ENCODE data around the gene ABHD16B. TPM values are rescaled to one million over a fixed set of nuclear protein-coding genes. Genes with fewer than 3 reads are reported as not detected.
"Not testable (repeated sequence)": the region's sequence is repeated elsewhere in the genome, so short reads cannot be mapped to it uniquely, and the experiment has no call there.

The ABHD16B gene
- total RNA-seq, 1 experiment from 2014 or later = not detected

GRCh38 chr20:63855363-63856097 is 5.8 kb upstream of the ABHD16B start:
- DNase-seq (ENCODE audit: low spot score) = no peak

DNA sequence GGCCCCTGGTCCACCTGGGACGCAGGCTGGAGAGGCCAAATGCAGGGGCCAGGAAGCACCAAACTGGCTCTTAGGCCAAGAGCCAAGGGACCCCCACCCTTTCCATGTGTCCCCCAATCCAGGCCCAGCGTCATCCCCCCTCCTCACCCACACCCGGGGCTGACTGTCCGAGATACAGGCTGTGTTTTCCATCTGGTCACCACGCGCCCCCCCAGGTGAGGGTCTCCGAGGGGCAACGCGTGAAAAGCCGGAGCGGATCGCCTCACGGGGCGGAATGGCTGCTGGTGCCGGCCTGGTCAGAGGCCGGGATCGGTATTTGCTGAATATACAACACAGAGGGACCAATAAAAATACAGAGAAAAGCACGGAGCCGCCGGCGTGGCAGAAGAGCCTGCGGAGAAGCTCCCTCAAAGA is 5.2 kb upstream of the ABHD16B start:
- DNase-seq (ENCODE audit: low spot score) = no peak

DNA sequence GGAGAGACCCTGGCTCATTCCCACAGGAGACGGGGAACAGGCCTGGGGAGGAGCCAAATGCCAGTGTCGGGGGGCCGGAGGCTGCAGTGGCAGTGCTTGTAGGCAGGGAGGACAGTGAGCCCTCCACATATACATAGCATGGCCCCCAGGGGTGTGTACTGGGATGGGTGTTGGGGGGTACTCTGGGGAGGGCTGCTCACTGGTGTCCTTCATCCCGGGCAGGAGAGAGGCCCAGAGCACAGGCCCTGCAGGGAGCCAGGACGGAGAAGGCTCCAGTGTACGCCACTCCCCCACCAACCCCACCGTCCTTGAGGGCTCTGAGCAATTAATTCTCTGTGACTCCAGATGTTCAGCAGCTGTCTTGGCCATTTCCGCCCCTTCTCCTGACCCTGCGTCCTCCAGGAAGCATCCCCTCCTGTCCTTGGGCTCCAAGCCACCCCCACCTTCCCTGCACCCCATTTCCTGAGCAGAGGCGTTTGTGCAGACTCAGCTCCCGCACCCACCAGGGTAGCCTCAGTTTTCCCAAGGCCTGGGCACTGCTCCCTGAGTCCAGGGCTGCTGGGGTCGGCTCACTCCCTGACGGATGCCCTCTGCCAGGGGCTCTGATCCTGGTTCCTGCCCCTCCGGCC is 3.4 kb upstream of the ABHD16B start:
- DNase-seq (ENCODE audit: low spot score) = no peak

DNA sequence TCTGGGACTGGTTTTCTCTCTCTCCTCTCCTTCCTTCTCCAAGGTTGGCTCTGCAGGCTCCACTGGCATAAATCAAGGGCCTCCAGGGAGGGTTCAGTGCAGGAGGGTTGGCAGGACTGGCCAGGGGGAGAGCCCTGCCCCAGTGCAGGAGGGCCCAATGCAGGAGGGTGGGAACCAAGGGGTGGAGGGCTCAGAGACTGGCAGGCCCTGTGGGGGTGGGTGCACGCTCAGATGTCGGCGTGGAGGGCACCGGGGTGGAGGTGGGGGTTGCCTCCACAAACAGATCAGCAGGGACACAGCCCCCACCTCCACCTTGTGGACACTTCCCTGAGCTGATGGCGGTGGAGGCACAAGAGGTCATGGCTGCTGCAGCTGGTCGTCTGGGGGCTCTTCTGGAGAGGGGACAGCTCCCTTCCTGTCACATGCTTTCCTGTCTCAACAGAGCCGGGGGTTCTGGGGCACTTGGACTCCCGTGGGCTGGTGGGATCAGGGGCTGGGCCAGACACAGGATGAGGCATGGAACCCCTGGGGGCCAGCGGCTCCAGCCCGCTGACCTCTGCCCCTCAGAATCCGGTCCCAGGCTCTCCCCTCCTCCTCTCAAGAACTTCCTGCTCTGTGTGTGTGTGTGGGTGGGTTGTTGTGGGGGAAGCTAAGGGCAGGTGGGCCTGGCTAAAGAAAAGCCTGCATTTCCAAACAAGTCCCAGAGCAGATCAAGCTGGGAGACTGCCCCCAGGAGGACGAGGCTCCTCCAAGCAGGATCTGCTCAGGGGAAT is 2.7 kb upstream of the ABHD16B start:
- DNase-seq (ENCODE audit: low spot score) = peak; percentile 49

- no peak for DNase-seq (ENCODE audit: low spot score)
These were observed 2.1 kb upstream of the ABHD16B start for GRCh38 chr20:63859166-63859699.

DNA sequence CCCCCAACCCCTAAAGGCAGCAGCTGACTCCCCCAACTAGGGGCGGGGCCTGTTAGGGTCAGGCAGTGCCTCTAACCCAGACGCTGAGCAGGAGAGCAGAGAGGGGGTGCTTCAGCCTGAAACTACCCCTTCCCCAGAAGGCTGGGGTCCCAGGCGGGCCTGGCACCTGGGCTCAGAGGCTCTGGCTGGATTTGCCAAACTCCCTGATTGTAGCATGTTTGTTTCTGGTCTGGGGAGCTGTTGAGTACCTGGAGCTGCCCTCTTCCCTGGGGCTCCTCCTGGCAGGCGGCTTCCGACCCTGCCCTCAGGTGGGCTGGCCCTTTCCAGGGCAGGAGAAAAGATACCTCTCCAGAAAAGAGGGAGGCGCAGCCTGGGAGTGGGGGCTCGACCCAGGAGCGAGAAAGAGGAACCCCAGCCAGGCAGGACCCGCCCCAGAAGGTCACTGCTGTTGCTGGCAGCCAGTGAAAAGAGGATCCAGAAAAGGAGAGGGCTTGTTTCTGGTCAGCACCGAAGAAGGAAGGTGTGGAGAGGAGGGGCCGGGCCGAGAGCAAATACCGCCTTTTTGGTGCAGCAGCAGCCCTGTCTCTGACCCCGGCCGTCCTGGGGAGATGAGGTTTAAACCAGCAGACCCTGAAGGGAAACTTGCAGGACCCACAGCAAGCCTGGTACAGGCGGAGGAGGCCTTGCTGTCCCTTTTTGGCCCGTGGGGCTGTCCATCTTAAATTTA is 810 bp upstream of the ABHD16B start:
- no peak for DNase-seq (ENCODE audit: low spot score)

GRCh38 chr20:63861981-63862901 is 943 bp downstream of the ABHD16B start:
- no peak for DNase-seq (ENCODE audit: low spot score)

DNA sequence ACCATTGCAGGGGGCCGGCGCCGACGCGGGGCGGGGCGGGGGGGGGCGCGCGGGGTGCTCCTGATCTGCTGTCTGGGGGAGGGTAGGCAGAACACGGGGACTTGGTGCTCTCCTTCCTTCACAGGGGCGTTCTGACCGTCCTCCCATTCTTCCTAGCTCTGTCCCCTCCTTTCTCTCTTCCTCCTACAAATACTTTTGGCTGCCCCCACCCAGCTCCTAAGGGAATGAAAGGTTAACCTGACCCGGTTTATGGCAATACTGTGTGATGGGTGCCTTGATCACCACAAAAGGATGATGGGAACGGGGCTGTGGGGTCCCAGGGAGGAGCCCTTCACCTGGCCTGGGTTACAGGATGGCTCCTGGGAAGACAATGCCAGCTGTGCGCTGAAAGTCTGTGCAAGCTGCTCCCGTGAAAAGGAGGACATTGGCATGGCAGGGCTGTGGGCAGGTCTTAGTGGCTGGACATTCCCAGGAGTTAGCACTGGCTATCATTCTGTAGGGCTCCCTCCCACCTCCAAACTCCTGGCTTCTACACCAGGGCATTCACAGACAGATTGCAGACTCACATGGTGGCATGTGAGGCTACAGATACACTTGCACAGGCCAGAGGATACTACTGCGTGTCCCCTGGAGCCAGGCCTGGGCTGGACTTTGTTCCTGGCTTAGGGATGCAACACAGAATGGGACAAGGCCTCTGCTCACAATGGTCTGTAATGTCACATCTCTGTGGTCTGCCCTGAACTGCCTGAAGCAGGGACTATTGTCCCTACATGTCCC is 1.9 kb downstream of the ABHD16B start:
- DNase-seq (ENCODE audit: low spot score) = no peak

DNA sequence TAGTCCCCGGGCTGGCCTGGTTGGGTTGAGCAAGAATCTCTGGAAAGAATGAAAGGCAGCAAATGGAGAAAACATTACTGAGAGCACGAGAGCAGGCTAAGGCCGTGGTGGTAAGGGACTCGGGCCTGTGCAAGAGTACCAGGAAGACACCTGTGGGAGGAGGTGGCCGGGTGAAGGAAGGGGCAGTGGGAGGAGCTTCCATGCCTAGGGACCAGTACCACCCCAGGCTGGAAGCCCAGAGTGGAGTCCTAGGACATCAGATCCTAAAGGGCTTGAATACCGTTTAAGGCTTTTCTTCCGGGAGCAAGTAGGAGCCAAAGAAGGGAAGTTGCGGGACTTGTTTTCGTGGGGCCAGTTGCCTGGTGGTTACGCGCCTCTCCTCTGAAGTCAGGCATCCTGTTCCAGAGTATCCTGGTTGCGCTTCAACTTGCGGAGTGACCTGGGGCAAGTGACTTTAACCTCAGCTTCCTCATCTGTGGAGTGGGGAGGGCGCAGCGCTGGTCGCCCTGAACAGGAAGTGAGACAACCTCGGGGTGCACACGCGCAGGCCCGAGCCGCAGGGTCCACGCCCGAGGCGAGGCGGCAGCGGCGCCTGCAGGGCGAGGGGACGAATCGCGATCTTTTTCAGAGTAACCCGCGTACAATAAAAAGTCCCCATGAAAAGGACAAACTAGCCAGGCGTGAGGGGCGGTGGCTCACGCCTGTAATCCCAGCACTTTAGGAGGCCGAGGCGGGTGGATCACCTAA is 2.7 kb downstream of the ABHD16B start:
- peak; percentile 52 for DNase-seq (ENCODE audit: low spot score)

- no peak for DNase-seq (ENCODE audit: low spot score)
These were observed 3.3 kb downstream of the ABHD16B start for GRCh38 chr20:63864545-63864977.

DNA sequence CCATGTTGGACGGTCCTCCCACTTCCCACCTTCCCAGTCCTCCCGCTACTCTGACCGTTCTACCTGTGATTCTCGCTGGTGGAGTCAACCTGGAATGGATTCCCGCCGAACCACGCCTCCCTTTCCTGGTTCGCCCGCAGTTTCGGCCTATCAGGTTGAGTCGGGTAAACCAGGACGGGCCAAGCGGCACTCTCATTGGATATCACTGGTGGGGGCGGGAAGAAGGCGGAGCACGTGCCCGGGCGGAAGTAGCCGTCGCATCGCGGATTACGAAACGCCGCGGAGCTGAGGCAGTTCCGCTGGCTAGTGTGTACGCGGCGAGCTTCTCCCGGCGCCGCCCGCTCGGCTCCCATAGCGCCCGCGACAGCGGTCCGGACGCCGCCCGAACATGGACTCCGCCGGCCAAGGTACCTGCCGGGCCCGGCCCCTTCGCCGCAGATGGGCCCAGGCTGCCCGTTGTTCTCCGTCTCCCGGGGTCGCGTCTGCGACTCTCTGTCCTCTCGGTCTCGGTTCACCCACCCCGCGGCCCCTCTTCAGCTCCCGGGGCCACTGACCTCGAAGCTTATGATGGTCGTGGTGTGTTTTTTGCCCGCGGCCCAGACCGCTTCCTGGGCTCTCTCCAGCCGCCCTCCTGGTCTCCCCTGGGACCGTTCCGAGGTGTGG is 3.8 kb downstream of the ABHD16B start, which contains the start of gene TPD52L2:
TPD52L2 (plus strand) TSS at position 293 of the 663 bp plus-strand sequence; CDS start at position 389, 96 bp downstream.
- DNase-seq (ENCODE audit: low spot score) = peak; percentile 99

DNA sequence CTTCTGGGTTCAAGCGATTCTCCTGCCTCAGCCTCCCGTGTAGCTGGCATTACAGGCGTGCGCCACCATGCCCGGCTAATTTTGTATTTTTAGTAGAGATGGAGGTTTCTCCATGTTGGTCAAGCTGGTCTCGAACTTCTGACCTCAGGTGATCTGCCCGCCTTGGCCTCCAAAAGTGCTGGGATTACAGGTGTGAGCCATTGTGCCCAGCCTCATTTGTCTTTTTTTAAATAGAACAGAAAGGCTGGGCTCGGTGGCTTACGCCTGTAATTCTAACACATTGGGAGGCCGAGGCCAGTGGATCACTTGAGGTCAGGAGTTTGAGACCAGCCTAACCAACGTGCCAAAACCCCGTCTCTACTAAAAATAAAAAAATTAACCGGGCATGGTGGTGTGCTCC is 5.7 kb downstream of the ABHD16B start:
- DNase-seq (ENCODE audit: low spot score) = not testable (repeated sequence)

DNA sequence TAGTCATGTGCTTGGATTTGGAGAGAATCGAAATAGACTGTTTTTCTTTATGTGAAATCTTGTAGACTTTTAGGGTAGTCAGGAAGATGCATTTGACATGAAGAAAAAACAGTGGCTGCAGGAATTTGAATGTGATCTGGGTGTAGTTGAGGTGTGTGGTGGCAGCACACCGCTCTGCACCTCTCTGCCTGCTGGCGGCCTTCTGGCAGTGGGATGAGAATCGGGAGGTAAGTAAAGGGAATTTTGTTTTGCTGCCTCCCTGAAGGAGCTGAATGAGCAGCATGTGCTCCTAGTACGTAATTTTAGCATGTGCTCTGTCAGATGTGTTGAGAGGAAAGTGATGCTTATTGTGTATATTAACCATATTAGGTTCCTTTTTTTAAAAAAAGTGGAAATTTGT is 7.0 kb downstream of the ABHD16B start:
- DNase-seq (ENCODE audit: low spot score) = no peak

GRCh38 chr20:63873477-63873971 is 12.2 kb downstream of the ABHD16B start:
- DNase-seq (ENCODE audit: low spot score) = peak; percentile 95

GRCh38 chr20:63874241-63874640 is 12.9 kb downstream of the ABHD16B start:
- DNase-seq (ENCODE audit: low spot score) = not testable (repeated sequence)

DNA sequence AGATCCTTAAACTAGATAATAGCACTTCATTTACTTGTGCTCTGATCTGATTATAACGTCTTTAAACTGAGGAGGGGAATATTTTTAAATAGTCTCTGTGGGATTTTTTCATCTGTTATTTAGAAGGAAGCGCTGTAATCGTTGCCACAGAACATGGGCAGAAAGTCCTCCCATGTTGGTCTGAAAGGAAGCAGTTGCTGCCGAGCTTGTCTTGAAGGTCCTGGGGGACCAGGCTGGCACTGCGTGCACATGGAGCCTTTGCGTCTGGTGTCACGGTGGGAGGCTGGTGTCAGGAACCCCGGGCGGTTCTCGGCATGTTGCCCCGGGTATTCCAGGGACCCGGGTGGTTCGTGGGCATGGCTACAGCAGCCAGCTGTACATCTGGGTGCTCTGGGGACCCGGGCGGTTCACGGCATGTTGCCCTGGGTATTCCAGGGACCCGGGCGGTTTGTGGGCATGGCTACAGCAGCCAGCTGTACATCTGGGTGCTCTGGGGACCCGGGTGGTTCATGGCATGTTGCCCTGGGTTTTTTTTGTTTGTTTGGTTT is 15.3 kb downstream of the ABHD16B start:
- no peak for DNase-seq (ENCODE audit: low spot score)

- DNase-seq (ENCODE audit: low spot score) = no peak
These were observed 16.6 kb downstream of the ABHD16B start for GRCh38 chr20:63877755-63878470.

Measured in A172 (cell line).